CD4-positive, CD25-positive, alpha-beta regulatory T cell (primary cell): Measurements from ENCODE around the gene ARFRP1. TPM values are rescaled to one million over a fixed set of nuclear protein-coding genes. Genes with fewer than 3 reads are reported as not detected.
A peak's percentile ranks its signal among the peaks of the same experiment; 100 is the strongest.
"Not testable (repeated sequence)": the region's sequence is repeated elsewhere in the genome, so short reads cannot be mapped to it uniquely, and the experiment has no call there.

Experiments
- ATAC-seq, 2 donors: fragments of 150-1000 bp; cut with Tn5 transposase; one replicate each; pipeline ENCODE4 v1.10.0; 2021; ENCODE audit warnings: low read depth in 2 of 2, moderate number of reproducible peaks in 2 of 2, moderate library complexity in 1 of 2
- DNase-seq, 3 donors: peaks; one replicate each; pipeline versions ENCODE4 v3.0.0 to v3.0.0-alpha.2; 2012 to 2022; ENCODE audit warnings: mixed read lengths in 1 of 3
- H3K27ac ChIP-seq: one replicate; pipeline ENCODE4 v1.7.0; 2013; ENCODE audit warnings: mild to moderate bottlenecking, low read length; ENCODE audit not compliant: insufficient read depth, poor library complexity, severe bottlenecking
- H3K27me3 ChIP-seq: one replicate; pipeline ENCODE4 v1.7.0; 2013; ENCODE audit warnings: low read length; ENCODE audit not compliant: control insufficient read depth, insufficient read depth
- H3K36me3 ChIP-seq: one replicate; pipeline ENCODE4 v1.7.0; 2013; ENCODE audit warnings: mild to moderate bottlenecking, low read length, moderate library complexity; ENCODE audit not compliant: control insufficient read depth, insufficient read depth
- H3K4me1 ChIP-seq: 2 replicates; pipeline ENCODE4 v1.7.0; 2013; ENCODE audit warnings: mild to moderate bottlenecking, low read length; ENCODE audit not compliant: insufficient read depth, control insufficient read depth, poor library complexity, severe bottlenecking
- H3K4me3 ChIP-seq: one replicate; pipeline ENCODE4 v1.7.0; 2013; ENCODE audit warnings: low read depth, mild to moderate bottlenecking, low read length, moderate library complexity
- H3K9me3 ChIP-seq, 2 experiments: 1 replicate in 1 of 2; 2 replicates in 1 of 2; pipeline ENCODE4 v1.7.0; 2013; ENCODE audit warnings: low read length in 2 of 2, mild to moderate bottlenecking in 1 of 2, moderate library complexity in 1 of 2; ENCODE audit not compliant: control insufficient read depth in 2 of 2
- H3K27ac Mint-ChIP-seq, 3 donors: one replicate each; pipeline ENCODE4 v1.8.0; 2020 to 2022; ENCODE audit warnings: mild to moderate bottlenecking in 3 of 3, mixed read lengths in 3 of 3, moderate library complexity in 2 of 3
- H3K27me3 Mint-ChIP-seq: one replicate; pipeline ENCODE4 v1.8.0; 2022; ENCODE audit warnings: mild to moderate bottlenecking, mixed read lengths
- H3K36me3 Mint-ChIP-seq: one replicate; pipeline ENCODE4 v1.8.0; 2020; ENCODE audit warnings: mixed read lengths
- H3K4me1 Mint-ChIP-seq, 4 donors: one replicate each; pipeline ENCODE4 v1.8.0; 2020 to 2022; ENCODE audit warnings: mixed read lengths in 4 of 4, mild to moderate bottlenecking in 1 of 4
- H3K4me3 Mint-ChIP-seq, 4 donors: one replicate each; pipeline ENCODE4 v1.8.0; 2020 to 2022; ENCODE audit warnings: mild to moderate bottlenecking in 4 of 4, mixed read lengths in 4 of 4, moderate library complexity in 3 of 4
- H3K9me3 Mint-ChIP-seq, 7 donors: one replicate each; pipeline ENCODE4 v1.8.0; 2020 to 2022; ENCODE audit warnings: mixed read lengths in 7 of 7, mild to moderate bottlenecking in 3 of 7, moderate library complexity in 2 of 7
- polyA plus RNA-seq, 4 donors: library from polyadenylated mRNA; unstranded; fragments of 300-500 nt; fragmentation: Illumina TruSeq; gene quantifications; one replicate each; pipeline ENCODE4 v1.2.3, GENCODE V29; 2021
- total RNA-seq: library from RNA; stranded (reverse); gene quantifications from one replicate; pipeline ENCODE4 v1.2.3, GENCODE V29; 2022

The ARFRP1 gene
- total and polyA plus RNA-seq, 5 donors from 2014 or later = 51.6 to 65.7 (median 61.6) TPM

DNA sequence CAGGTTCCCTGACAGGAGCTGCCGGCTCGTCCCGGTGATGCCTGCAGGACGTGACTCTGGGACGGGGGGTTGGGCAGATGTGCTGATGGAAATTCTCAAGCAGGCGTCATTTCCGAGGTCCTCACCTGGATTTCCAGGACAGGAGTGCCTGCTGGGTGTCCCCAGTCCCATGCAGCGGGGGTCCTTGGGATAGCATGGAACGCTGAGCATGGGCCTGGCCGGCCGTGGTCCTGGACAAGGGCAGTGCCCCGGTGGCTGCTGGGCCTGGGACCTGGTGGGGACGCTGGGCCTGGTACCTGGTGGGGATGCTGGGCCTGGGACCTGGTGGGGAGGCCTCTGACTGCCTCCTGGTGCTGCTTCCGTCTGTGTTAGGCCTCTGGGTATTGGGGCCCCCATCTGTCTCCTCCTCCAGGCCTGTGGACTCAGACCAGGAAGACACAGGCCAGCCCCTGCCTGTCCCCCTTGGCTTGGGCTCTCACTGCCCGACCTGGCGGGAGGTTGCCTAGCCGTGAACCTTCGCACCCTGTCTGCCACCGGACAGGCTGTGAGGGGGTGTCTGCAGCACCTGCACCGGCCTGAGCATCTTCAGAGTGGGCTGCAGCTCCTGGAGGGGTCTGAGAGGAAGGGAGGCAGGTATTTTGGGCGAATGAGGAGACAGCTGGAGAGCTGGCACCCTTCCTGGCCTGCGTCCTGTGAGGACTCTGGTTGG, 43.5 kb downstream of the ARFRP1 start:
- Histone ChIP-seq H3K36me3 (peaks cover 25% of the 10 kb centered on the region), H3K4me1 (peaks cover 3% of the 10 kb centered on the region), H3K4me3 (no peak overlapping the region), H3K9me3 (no peaks in the 10 kb centered on the region), H3K27me3 (no peaks in the 10 kb centered on the region), H3K27ac (no peak overlapping the region)
- no peak for ATAC-seq
- H3K27me3 Mint-ChIP-seq = no peaks in the 10 kb centered on the region
- no peak for DNase-seq
- H3K27ac Mint-ChIP-seq = no peak overlapping the region
- H3K9me3 Mint-ChIP-seq = no peaks in the 10 kb centered on the region
- H3K36me3 Mint-ChIP-seq = peaks cover 23% of the 10 kb centered on the region
- peaks cover 0 to 10% (median 5%) of the 10 kb centered on the region in 4 donors for H3K4me1 Mint-ChIP-seq
- H3K4me3 Mint-ChIP-seq = peak overlapping the region in 1 of 4 donors; percentile 69

DNA sequence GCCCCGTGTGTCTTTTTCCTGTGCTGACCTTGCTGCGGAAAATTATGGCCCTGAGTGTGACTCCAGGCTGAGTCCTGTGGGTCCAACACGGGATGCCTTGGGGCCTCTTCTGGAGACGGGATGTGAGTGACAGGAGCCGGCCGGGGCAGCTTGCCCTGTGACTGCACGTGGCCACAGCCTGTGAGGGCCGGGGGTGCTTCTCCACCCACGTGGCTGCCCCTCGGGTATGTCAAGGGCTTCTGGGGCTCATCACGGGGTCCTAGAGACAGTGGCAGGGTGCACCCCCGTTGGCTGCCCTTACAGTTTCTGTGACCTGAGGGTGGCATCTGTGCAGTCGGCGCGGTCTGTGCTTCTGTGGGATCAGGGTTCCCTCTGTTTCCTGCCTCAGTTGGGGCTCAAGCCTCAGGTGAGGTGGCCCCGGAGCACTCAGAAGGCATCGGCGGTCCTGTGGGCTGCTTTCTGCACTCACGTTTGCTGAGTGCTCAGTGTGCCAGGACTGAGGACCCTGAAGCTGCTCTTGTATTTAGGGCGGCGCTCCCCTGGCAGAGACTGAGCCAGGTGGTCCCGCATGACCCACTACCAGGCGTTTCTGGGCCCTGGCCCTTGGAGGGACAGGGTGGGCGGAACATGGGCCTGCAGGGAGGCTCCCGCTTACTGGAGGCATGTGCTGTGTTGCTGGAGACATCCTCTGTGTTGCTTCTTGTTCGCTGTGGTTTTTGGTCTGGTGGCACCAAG, 44.3 kb downstream of the ARFRP1 start:
- Histone ChIP-seq H3K9me3 (no peaks in the 10 kb centered on the region), H3K4me1 (peaks cover 11% of the 10 kb centered on the region), H3K36me3 (peaks cover 22% of the 10 kb centered on the region), H3K27me3 (no peaks in the 10 kb centered on the region), H3K4me3 (no peak overlapping the region), H3K27ac (no peak overlapping the region)
- H3K27me3 Mint-ChIP-seq = no peaks in the 10 kb centered on the region
- DNase-seq (no peak), ATAC-seq (no peak)
- peak overlapping the region in 2 of 4 donors; percentile 38 for H3K4me3 Mint-ChIP-seq
- no peak overlapping the region for H3K27ac Mint-ChIP-seq
- peaks cover 17% of the 10 kb centered on the region for H3K36me3 Mint-ChIP-seq
- no peaks in the 10 kb centered on the region for H3K9me3 Mint-ChIP-seq
- peaks cover 2 to 18% (median 6%) of the 10 kb centered on the region in 4 donors for H3K4me1 Mint-ChIP-seq

- Histone ChIP-seq H3K27me3 (no peaks in the 10 kb centered on the region), H3K4me1 (peaks cover 13% of the 10 kb centered on the region), H3K4me3 (no peak overlapping the region), H3K27ac (no peak overlapping the region), H3K36me3 (peaks cover 17% of the 10 kb centered on the region), H3K9me3 (no peaks in the 10 kb centered on the region)
- H3K9me3 Mint-ChIP-seq = no peaks in the 10 kb centered on the region
- ATAC-seq = no peak
- H3K4me1 Mint-ChIP-seq = peaks cover 3 to 25% (median 13%) of the 10 kb centered on the region in 4 donors
- peak overlapping the region in 1 of 4 donors; percentile 29 for H3K4me3 Mint-ChIP-seq
- H3K36me3 Mint-ChIP-seq = peaks cover 12% of the 10 kb centered on the region
- DNase-seq = no peak
- no peak overlapping the region for H3K27ac Mint-ChIP-seq
- H3K27me3 Mint-ChIP-seq = no peaks in the 10 kb centered on the region
These were observed 45.0 kb downstream of the ARFRP1 start for GRCh38 chr20:63662813-63663189.

DNA sequence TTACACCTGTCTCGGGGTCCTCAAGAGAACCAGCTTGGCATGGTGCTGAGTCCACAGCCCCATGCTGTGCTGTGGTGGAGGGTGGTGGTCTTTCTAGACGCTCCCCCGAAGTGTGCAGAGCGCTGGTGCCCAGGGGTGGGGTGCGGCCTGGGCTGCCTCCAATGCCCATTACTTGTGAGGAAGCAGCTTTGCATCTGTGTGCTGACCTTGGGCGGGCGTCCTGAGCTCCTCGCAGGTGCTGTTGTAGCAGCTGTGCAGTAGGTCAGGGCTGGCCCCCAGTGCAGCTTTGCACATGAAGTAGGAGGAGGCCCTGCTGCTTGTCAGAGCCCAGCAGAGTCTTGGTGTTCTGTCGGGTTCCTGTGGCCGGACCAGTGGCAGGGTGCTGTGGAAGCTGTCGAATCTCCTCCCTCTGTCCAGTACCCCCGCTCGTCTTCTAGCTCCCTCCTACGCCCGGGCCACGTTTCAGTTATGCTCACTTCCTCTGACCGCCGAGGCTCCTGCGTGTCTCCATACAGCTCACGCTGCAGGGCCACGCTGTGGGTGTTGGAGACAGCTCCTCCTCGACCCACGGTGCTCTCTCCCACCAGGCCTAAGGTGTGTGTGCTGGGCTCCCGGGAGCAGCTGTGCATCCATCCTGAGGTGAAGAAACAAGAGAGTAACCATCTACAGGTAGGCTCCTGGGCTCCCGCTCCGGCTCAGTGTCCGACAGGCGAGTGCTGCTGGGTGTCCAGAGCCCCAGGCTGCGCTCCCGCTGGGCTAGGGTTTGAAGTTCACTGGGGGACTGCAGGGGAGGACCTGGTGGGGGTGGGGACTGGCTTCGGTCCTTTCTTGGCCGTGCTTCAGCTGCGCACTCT, 45.6 kb downstream of the ARFRP1 start:
- Histone ChIP-seq H3K9me3 (no peaks in the 10 kb centered on the region), H3K4me3 (no peak overlapping the region), H3K36me3 (peaks cover 12% of the 10 kb centered on the region), H3K27me3 (no peaks in the 10 kb centered on the region), H3K27ac (no peak overlapping the region), H3K4me1 (peaks cover 17% of the 10 kb centered on the region)
- H3K27me3 Mint-ChIP-seq = no peaks in the 10 kb centered on the region
- ATAC-seq (no peak), DNase-seq (no peak)
- H3K4me1 Mint-ChIP-seq = peaks cover 3 to 27% (median 13%) of the 10 kb centered on the region in 4 donors
- H3K36me3 Mint-ChIP-seq = peaks cover 12% of the 10 kb centered on the region
- H3K27ac Mint-ChIP-seq = no peak overlapping the region
- H3K9me3 Mint-ChIP-seq = no peaks in the 10 kb centered on the region
- peak overlapping the region in 2 of 4 donors; percentile 29 to 51 for H3K4me3 Mint-ChIP-seq

- H3K27me3 Mint-ChIP-seq = no peaks in the 10 kb centered on the region
- H3K36me3 ChIP-seq = peaks cover 5% of the 10 kb centered on the region
- H3K27ac Mint-ChIP-seq = no peak overlapping the region
- no peaks in the 10 kb centered on the region for H3K9me3 ChIP-seq
- H3K9me3 Mint-ChIP-seq = no peaks in the 10 kb centered on the region
- ATAC-seq (no peak), DNase-seq (no peak)
- peaks cover 17% of the 10 kb centered on the region for H3K4me1 ChIP-seq
- peaks cover 10% of the 10 kb centered on the region for H3K36me3 Mint-ChIP-seq
- H3K4me3 ChIP-seq = no peak overlapping the region
- no peaks in the 10 kb centered on the region for H3K27me3 ChIP-seq
- H3K4me1 Mint-ChIP-seq = peaks cover 3 to 27% (median 15%) of the 10 kb centered on the region in 4 donors
- no peak overlapping the region for H3K4me3 Mint-ChIP-seq
- H3K27ac ChIP-seq = no peak overlapping the region
These were observed 46.7 kb downstream of the ARFRP1 start for GRCh38 chr20:63661108-63661507.

GRCh38 chr20:63660622-63661021, 47.2 kb downstream of the ARFRP1 start:
- Histone ChIP-seq H3K27ac (no peak overlapping the region), H3K36me3 (peaks cover 2% of the 10 kb centered on the region), H3K9me3 (no peaks in the 10 kb centered on the region), H3K4me1 (peaks cover 17% of the 10 kb centered on the region), H3K27me3 (no peaks in the 10 kb centered on the region), H3K4me3 (no peak overlapping the region)
- ATAC-seq = no peak
- Mint-ChIP-seq H3K27ac (no peak overlapping the region), H3K9me3 (no peaks in the 10 kb centered on the region), H3K36me3 (peaks cover 8% of the 10 kb centered on the region), H3K4me3 (peak overlapping the region in 1 of 4 donors; percentile 79), H3K4me1 (peaks cover 3 to 27% (median 15%) of the 10 kb centered on the region in 4 donors), H3K27me3 (no peaks in the 10 kb centered on the region)
- no peak for DNase-seq

DNA sequence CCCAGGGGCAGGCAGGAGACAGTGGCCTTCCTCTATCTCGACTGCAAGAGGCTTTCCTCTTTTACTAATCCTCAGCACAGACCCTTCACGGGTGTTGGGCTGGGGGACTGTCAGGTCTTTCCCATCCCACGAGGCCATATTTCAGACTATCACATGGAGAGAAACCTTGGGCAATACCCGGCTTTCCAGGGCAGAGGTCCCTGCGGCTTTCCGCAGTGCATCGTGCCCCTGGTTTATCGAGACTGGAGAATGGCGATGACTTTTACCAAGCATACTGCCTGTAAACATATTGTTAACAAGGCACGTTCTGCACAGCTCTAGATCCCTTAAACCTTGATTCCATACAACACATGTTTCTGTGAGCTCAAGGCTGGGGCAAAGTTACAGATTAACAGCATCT, 47.6 kb downstream of the ARFRP1 start:
- not testable (repeated sequence) for H3K36me3 ChIP-seq, H3K36me3 Mint-ChIP-seq, H3K4me3 ChIP-seq, H3K27ac ChIP-seq, H3K27me3 ChIP-seq, H3K9me3 Mint-ChIP-seq, H3K9me3 ChIP-seq, ATAC-seq, DNase-seq, H3K27me3 Mint-ChIP-seq, H3K27ac Mint-ChIP-seq
- peaks cover 17% of the 10 kb centered on the region for H3K4me1 ChIP-seq
- Mint-ChIP-seq H3K4me3 (peak overlapping the region; percentile 77 to 96 (median 87)), H3K4me1 (peaks cover 3 to 30% (median 15%) of the 10 kb centered on the region in 4 donors)
